Right lobe of liver (tissue), 6 donors: ENCODE results near the gene RABGGTB. TPM values are rescaled to one million over a fixed set of nuclear protein-coding genes. Genes with fewer than 3 reads are reported as not detected.
"Not testable (repeated sequence)": the region's sequence is repeated elsewhere in the genome, so short reads cannot be mapped to it uniquely, and the experiment has no call there.

Experiments
- ATAC-seq, 4 donors: fragments of 200-7000 bp; cut with Tn5 transposase; one replicate each; pipeline ENCODE4 v1.9.1; 2020; ENCODE audit warnings: mild to moderate bottlenecking in 4 of 4, moderate library complexity in 4 of 4
- DNase-seq, 3 donors: peaks; one replicate each; pipeline ENCODE4 v3.0.0-alpha.2; 2020
- H3K27ac ChIP-seq, 3 donors: fragments of 200-600 bp; one replicate each; pipeline ENCODE4 v1.8.0; 2022
- H3K27me3 ChIP-seq, 2 donors: fragments of 200-600 bp; one replicate each; pipeline ENCODE4 v1.8.0; 2022
- H3K36me3 ChIP-seq, 4 donors: fragments of 200-600 bp; sonication (generic) in 1 of 4; one replicate each; pipeline versions ENCODE4 v1.5.1 to v1.8.0; 2017 to 2022; ENCODE audit warnings: control low read depth in 1 of 4
- H3K4me1 ChIP-seq, 4 donors: fragments of 200-600 bp; sonication (generic) in 1 of 4; one replicate each; pipeline versions ENCODE4 v1.5.1 to v1.8.0; 2017 to 2022; ENCODE audit warnings: control low read depth in 1 of 4
- H3K4me3 ChIP-seq, 3 donors: fragments of 200-600 bp; one replicate each; pipeline ENCODE4 v1.8.0; 2022
- H3K9me3 ChIP-seq, 4 donors: fragments of 200-600 bp; sonication (generic) in 1 of 4; one replicate each; pipeline versions ENCODE4 v1.5.1 to v1.8.0; 2017 to 2022; ENCODE audit warnings: control low read depth in 1 of 4
- POLR2A ChIP-seq: fragments of 450-650 bp; IDR thresholded peaks from one replicate; pipeline ENCODE4 v1.6.1; 2017; ENCODE audit warnings: antibody characterized with exemption, mild to moderate bottlenecking
- WGBS: methylation state at CpG from one replicate; pipeline ENCODE4 v1.1.6; 2018; ENCODE audit warnings: low coverage, low lambda C conversion rate; ENCODE audit not compliant: insufficient coverage; ENCODE audit errors: missing lambda C conversion rate; 5-methylcytosine and 5-hydroxymethylcytosine counted together
- intact Hi-C, 2 donors: fragments of 100-400 bp; cut with DNase I; formaldehyde crosslinking; loops; one replicate each; pipeline versions ENCODE4 v1.11.2 to v1.14.1; 2022
- total RNA-seq, 6 experiments: library from RNA; depleted of rRNA in 2 of 6; stranded (reverse); fragments of >200 nt in 2 of 6; fragmentation: NEBNext Ultra II Directional in 3 of 6; extraction: Animal tissue kit (Norgen Biotek cat#: 25700) in 3 of 6; gene quantifications; one replicate each; pipeline versions ENCODE4 v1.1.0 to v1.2.4, GENCODE V29; 2016 to 2023
- TF ChIP-seq, protein P1 (sequence below), 4 donors: fragments of 200-600 bp in 3 of 4; fragments of 450-650 bp in 1 of 4; IDR thresholded peaks; one replicate each; pipeline versions ENCODE4 v1.5.1 to v1.8.0; 2016 to 2022; ENCODE audit warnings: antibody characterized with exemption in 4 of 4, mild to moderate bottlenecking in 2 of 4
- donor health status: DM: no; HTN: yes; CAD: no.
- donor health status: DM: no; HTN: no; CAD: no.
- donor health status: DM: no; HTN: no; CAD: no.
- donor health status: DM: no; HTN: yes; CAD: no.
- donor health status: DM: no; HTN: yes; CAD: no.

Gene RABGGTB
- total RNA-seq, 6 experiments from 2014 or later, result 34.1 to 47.8 (median 41.4) TPM

DNA sequence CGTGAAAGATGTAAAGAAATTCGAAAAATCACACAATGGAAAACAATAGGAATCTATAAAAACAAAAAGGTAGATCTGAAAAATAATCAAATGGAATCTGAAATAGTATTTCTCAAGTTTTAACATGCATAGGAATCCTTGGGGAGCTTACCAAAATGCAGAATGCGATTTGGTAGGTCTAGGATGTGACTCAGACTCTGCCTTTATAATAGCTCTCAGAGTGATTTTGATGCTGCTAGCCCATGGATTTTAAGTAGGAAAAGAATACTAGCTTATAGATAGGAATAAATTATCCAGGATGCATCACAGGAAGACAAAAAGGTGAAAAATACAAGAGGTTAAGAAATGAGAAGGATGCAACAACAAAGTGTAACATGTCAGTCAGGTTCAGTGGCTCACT is 14.1 kb upstream of the RABGGTB start:
- H3K4me3 ChIP-seq, result no peak overlapping the region
- ATAC-seq (no peak), DNase-seq (no peak)
- H3K4me1 ChIP-seq, result no peaks in the 10 kb centered on the region
- TF ChIP-seq, protein P1, sequence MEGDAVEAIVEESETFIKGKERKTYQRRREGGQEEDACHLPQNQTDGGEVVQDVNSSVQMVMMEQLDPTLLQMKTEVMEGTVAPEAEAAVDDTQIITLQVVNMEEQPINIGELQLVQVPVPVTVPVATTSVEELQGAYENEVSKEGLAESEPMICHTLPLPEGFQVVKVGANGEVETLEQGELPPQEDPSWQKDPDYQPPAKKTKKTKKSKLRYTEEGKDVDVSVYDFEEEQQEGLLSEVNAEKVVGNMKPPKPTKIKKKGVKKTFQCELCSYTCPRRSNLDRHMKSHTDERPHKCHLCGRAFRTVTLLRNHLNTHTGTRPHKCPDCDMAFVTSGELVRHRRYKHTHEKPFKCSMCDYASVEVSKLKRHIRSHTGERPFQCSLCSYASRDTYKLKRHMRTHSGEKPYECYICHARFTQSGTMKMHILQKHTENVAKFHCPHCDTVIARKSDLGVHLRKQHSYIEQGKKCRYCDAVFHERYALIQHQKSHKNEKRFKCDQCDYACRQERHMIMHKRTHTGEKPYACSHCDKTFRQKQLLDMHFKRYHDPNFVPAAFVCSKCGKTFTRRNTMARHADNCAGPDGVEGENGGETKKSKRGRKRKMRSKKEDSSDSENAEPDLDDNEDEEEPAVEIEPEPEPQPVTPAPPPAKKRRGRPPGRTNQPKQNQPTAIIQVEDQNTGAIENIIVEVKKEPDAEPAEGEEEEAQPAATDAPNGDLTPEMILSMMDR (IDR thresholded peaks at IDR 0.05), result no peak
- TF ChIP-seq POLR2A, result no peak
- intact Hi-C loops, result no loop called here
- H3K27ac ChIP-seq, result no peak overlapping the region
- WGBS, result 60% methylated on average over 3 of the region's 3 CpGs
- H3K9me3 ChIP-seq, result no peaks in the 10 kb centered on the region
- H3K36me3 ChIP-seq, result no peaks in the 10 kb centered on the region
- no peaks in the 10 kb centered on the region for H3K27me3 ChIP-seq

DNA sequence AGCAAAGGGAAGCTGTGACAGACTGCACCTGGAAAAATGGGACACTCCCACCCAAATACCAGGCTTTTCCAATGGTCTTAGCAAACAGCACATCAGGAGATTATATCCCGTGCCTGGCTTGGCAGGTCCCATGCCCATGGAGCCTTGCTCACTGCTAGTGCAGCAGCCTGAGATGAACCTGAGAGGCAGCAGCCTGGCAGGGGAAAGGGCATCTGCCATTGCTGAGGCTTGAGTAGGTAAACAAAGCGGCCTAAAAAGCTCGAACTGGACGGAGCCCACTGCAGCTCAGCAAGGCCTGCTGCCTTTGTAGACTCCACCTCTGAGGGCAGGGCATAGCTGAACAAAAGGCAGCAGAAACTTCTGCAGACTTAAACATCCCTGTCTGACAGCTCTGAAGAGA is 8.2 kb upstream of the RABGGTB start:
- H3K4me3 ChIP-seq, H3K27ac ChIP-seq, H3K4me1 ChIP-seq, ATAC-seq, DNase-seq, H3K9me3 ChIP-seq, intact Hi-C loops, H3K36me3 ChIP-seq, H3K27me3 ChIP-seq: not testable (repeated sequence)
- 68% methylated on average over 4 of the region's 4 CpGs for WGBS

DNA sequence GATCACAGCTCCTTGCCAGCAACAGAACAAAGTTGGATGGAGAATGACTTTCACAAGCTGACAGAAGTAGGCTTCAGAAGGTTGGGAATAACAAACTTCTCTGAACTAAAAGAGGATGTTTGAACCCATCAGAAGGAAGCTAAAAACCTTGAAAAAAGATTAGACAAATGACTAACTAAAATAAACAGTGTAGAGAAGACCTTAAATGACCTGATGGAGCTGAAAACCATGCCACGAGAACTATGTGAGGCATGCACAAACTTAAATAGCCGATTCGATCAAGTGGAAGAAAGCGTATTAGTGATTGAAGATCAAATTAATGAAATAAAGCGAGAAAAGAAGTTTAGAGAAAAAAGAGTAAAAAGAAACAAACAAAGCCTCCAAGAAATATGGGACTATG is 7.4 kb upstream of the RABGGTB start:
- H3K27ac ChIP-seq, DNase-seq, H3K4me3 ChIP-seq, H3K9me3 ChIP-seq, ATAC-seq, H3K4me1 ChIP-seq, H3K27me3 ChIP-seq, H3K36me3 ChIP-seq, intact Hi-C loops: not testable (repeated sequence)
- 70% methylated on average over 5 of the region's 5 CpGs for WGBS

DNA sequence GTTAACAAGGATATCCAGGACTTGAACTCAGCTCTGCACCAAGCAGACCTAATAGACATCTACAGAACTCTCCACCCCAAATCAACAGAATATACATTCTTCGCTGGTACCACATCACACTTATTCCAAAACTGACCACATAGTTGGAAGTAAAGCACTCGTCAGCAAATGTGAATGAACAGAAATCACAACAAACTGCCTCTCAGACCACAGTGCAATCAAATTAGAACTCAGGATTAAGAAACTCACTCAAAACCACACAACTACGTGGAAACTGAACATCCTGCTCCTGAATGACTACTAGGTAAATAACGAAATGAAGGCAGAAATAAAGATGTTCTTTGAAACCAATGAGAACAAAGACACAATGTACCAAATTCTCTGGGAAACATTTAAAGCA is 5.9 kb upstream of the RABGGTB start:
- H3K9me3 ChIP-seq, H3K4me3 ChIP-seq, H3K36me3 ChIP-seq, H3K4me1 ChIP-seq, ATAC-seq, DNase-seq, H3K27me3 ChIP-seq, H3K27ac ChIP-seq: not testable (repeated sequence)
- 60% methylated on average over 4 of the region's 4 CpGs for WGBS
- intact Hi-C loops, result loop anchor here in 1 of 2 donors (10.0 kb wide), 1 partner anchor 55 kb away; the partner anchor contains the start of gene ACADM

DNA sequence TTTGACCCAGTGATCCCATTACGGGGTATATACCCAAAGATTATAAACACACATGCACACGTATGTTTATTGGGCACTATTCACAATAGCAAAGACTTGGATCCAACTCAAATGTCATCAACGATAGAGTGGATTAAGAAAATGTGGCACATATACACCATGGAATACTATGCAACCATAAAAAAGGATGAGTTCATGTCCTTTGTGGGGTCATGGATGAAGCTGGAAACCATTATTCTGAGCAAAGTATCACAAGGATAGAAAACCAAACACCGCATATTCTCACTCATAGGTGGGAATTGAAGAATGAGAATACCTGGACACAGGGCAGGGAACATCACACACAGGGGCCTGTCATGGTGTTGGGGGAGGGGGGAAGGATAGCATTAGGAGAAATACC is 2.1 kb upstream of the RABGGTB start:
- intact Hi-C loops, result loop anchor here in 1 of 2 donors (10.0 kb wide), 1 partner anchor 59 kb away; the partner anchor contains the start of gene ACADM
- H3K36me3 ChIP-seq, H3K27ac ChIP-seq, DNase-seq, ATAC-seq, H3K4me3 ChIP-seq, H3K9me3 ChIP-seq, H3K27me3 ChIP-seq: not testable (repeated sequence)
- 88% methylated on average over 4 of the region's 4 CpGs for WGBS
- H3K4me1 ChIP-seq, result peaks cover 0 to 21% (median 10%) of the 10 kb centered on the region in 4 donors

DNA sequence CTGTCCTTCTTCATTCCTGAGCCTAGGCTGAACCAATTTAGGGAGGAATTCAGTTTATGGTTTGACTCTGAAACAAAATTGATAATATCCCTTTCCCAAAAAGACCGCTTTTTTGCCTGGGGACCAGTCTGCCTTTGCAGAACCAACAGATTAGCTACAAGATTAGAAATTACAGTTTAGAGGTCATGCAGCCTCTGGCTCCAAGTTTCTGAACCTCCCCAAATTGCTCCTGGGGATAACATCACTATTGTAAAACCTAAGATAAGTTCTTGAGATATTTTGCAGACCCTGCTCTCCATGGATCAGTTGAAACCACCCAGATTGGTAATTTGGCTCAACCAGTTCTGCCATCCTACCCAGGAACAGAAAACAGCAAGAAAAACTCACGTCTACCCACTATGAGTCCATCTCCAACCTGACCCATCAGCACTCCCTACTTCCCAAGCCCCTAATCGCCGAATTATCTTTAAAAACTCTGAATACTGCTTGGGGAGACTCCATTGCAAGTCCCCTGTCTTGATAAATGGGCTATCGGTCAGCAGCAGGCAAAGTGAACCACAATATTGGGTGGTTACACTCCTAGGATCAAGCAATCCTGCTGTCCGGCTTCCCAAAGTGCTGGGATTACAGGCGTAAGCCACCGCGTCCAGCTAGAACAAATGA is 605 bp upstream of the RABGGTB start:
- intact Hi-C loops, result loop anchor here in 1 of 2 donors (10.0 kb wide), 1 partner anchor 61 kb away; the partner anchor contains the start of gene ACADM
- WGBS, result 0% methylated on average over 8 of the region's 9 CpGs
- H3K9me3 ChIP-seq, result no peaks in the 10 kb centered on the region
- H3K27me3 ChIP-seq, result no peaks in the 10 kb centered on the region
- ATAC-seq (peak; percentile 45 to 64 (median 58)), DNase-seq (no peak)
- peaks cover 0 to 12% (median 2%) of the 10 kb centered on the region in 4 donors for H3K36me3 ChIP-seq
- TF ChIP-seq POLR2A, result no peak
- TF ChIP-seq, protein P1 (IDR thresholded peaks at IDR 0.05), result no peak
- H3K27ac ChIP-seq, result peak overlapping the region; percentile 71 to 85 (median 73)
- peaks cover 0 to 35% (median 18%) of the 10 kb centered on the region in 4 donors for H3K4me1 ChIP-seq
- peak overlapping the region; percentile 61 to 81 (median 64) for H3K4me3 ChIP-seq
